ENCODE measurements around the gene NPHP4. TPM values are rescaled to one million over a fixed set of nuclear protein-coding genes. Genes with fewer than 3 reads are reported as not detected.

NPHP4 gene
- total RNA-seq, 1 donor from 2014 or later = 3.7 TPM

- H3K4me1 ChIP-seq = no peaks in the 10 kb centered on the region
- H3K9me3 ChIP-seq (replicated peaks) = no peaks in the 10 kb centered on the region
- no peak for TF ChIP-seq CTCF (IDR thresholded peaks at IDR 0.05; ENCODE audit: borderline replicate concordance)
- H3K36me3 ChIP-seq = peaks cover 16% of the 10 kb centered on the region
- no peak overlapping the region for H3K27ac ChIP-seq (replicated peaks)
- no peak for DNase-seq
- H3K4me3 ChIP-seq = no peak overlapping the region
- H3K27me3 ChIP-seq (ENCODE audit: low read depth) = no peaks in the 10 kb centered on the region
- intact Hi-C loops (cut with micrococcal nuclease) = loop anchor here (10.0 kb wide), 1 partner anchor 396 kb away; no protein-coding TSS in a partner anchor
These were observed 81.6 kb downstream of the NPHP4 start for GRCh38 chr1:5910666-5911065.

GRCh38 chr1:5910276-5910620, 82.0 kb downstream of the NPHP4 start:
- no peaks in the 10 kb centered on the region for H3K27me3 ChIP-seq (ENCODE audit: low read depth)
- H3K9me3 ChIP-seq (replicated peaks) = no peaks in the 10 kb centered on the region
- peaks cover 20% of the 10 kb centered on the region for H3K36me3 ChIP-seq
- TF ChIP-seq CTCF (IDR thresholded peaks at IDR 0.05; ENCODE audit: borderline replicate concordance) = no peak
- H3K4me1 ChIP-seq = no peaks in the 10 kb centered on the region
- no peak overlapping the region for H3K27ac ChIP-seq (replicated peaks)
- H3K4me3 ChIP-seq = no peak overlapping the region
- intact Hi-C loops (cut with micrococcal nuclease) = loop anchor here (10.0 kb wide), 1 partner anchor 395 kb away; no protein-coding TSS in a partner anchor
- no peak for DNase-seq

- no peak overlapping the region for H3K27ac ChIP-seq (replicated peaks)
- no peaks in the 10 kb centered on the region for H3K9me3 ChIP-seq (replicated peaks)
- H3K4me3 ChIP-seq = no peak overlapping the region
- intact Hi-C loops (cut with micrococcal nuclease) = loop anchor here (10.0 kb wide), 1 partner anchor 395 kb away; no protein-coding TSS in a partner anchor
- DNase-seq = no peak
- H3K36me3 ChIP-seq = peaks cover 25% of the 10 kb centered on the region
- H3K27me3 ChIP-seq (ENCODE audit: low read depth) = no peaks in the 10 kb centered on the region
- H3K4me1 ChIP-seq = no peaks in the 10 kb centered on the region
- TF ChIP-seq CTCF (IDR thresholded peaks at IDR 0.05; ENCODE audit: borderline replicate concordance) = no peak
These were observed 82.5 kb downstream of the NPHP4 start for GRCh38 chr1:5909576-5910275.

- no peak overlapping the region for H3K27ac ChIP-seq (replicated peaks)
- H3K27me3 ChIP-seq (ENCODE audit: low read depth) = no peaks in the 10 kb centered on the region
- H3K36me3 ChIP-seq = peaks cover 35% of the 10 kb centered on the region
- H3K9me3 ChIP-seq (replicated peaks) = no peaks in the 10 kb centered on the region
- H3K4me1 ChIP-seq = no peaks in the 10 kb centered on the region
- no peak for DNase-seq
- TF ChIP-seq CTCF (IDR thresholded peaks at IDR 0.05; ENCODE audit: borderline replicate concordance) = no peak
- intact Hi-C loops (cut with micrococcal nuclease) = no loop called here
- no peak overlapping the region for H3K4me3 ChIP-seq
These were observed 83.5 kb downstream of the NPHP4 start for GRCh38 chr1:5908461-5909375.

- no peak for TF ChIP-seq CTCF (IDR thresholded peaks at IDR 0.05; ENCODE audit: borderline replicate concordance)
- Histone ChIP-seq H3K27me3 (ENCODE audit: low read depth) (no peaks in the 10 kb centered on the region), H3K4me1 (no peaks in the 10 kb centered on the region), H3K9me3 (replicated peaks) (no peaks in the 10 kb centered on the region), H3K36me3 (peaks cover 37% of the 10 kb centered on the region), H3K27ac (replicated peaks) (no peak overlapping the region), H3K4me3 (no peak overlapping the region)
- DNase-seq = no peak
- intact Hi-C loops (cut with micrococcal nuclease) = no loop called here
These were observed 84.3 kb downstream of the NPHP4 start for GRCh38 chr1:5907966-5908365.

Measured in left ventricle myocardium inferior (tissue), 1 donor.